ENCODE results near the gene ATG14. TPM values are rescaled to one million over a fixed set of nuclear protein-coding genes. Genes with fewer than 3 reads are reported as not detected.

ATG14 gene
- total and polyA plus RNA-seq, 8 donors, result 3.0 to 8.1 (median 4.7) TPM

Other genes starting within 250 kb of the ATG14 start
- gene DLGAP5, start 220.2 kb downstream of the ATG14 start, total RNA-seq, result under 1 TPM in 4 of 6 donors, not detected in 2; 0.12 to 0.90 (median 0.47) TPM
- gene DLGAP5, start 220.2 kb downstream of the ATG14 start, polyA plus RNA-seq, result not detected
- 10 to 100 TPM in 2 of 6 donors, 1 to 10 TPM in 4; 8.2 to 19.7 (median 9.5) TPM for gene FBXO34, start 140.4 kb downstream of the ATG14 start, total RNA-seq
- 1 to 10 TPM; 4.6 to 7.3 TPM for gene FBXO34, start 140.4 kb downstream of the ATG14 start, polyA plus RNA-seq
- gene TBPL2, start 28.8 kb upstream of the ATG14 start, total RNA-seq, result not detected
- gene TBPL2, start 28.8 kb upstream of the ATG14 start, polyA plus RNA-seq, result not detected
- 10 to 100 TPM; 66.4 to 98.1 (median 74.7) TPM for gene KTN1, start 168.4 kb upstream of the ATG14 start, total RNA-seq
- 10 to 100 TPM; 29.0 to 58.7 TPM for gene KTN1, start 168.4 kb upstream of the ATG14 start, polyA plus RNA-seq

Data from pancreas (tissue), 8 donors.